ENCODE results near the gene KRT6A. TPM values are rescaled to one million over a fixed set of nuclear protein-coding genes. Genes with fewer than 3 reads are reported as not detected.
A peak's percentile ranks its signal among the peaks of the same experiment; 100 is the strongest.

Gene KRT6A
- total RNA-seq, 2 donors from 2014 or later = not detected

GRCh38 chr12:52521175-52521567, 28.1 kb upstream of the KRT6A start:
- TF ChIP-seq CTCF (IDR thresholded peaks at IDR 0.05) = no peak
- Histone ChIP-seq H3K27ac (no peak overlapping the region), H3K4me3 (no peak overlapping the region), H3K9me3 (no peaks in the 10 kb centered on the region), H3K4me1 (no peaks in the 10 kb centered on the region), H3K36me3 (no peaks in the 10 kb centered on the region), H3K27me3 (no peaks in the 10 kb centered on the region), H3K9ac (ENCODE audit: low read depth in 2 of 2, low read length in 2 of 2) (no peak overlapping the region)
- intact Hi-C loops (cut with DNase I) = no loop called here
- peak; percentile 9 for DNase-seq

GRCh38 chr12:52519826-52520662, 27.0 kb upstream of the KRT6A start, which contains the start of gene KRT5:
Gene KRT5 (minus strand): TSS chr12:52520394. CDS start chr12:52520296, 98 bp downstream.
- intact Hi-C loops (cut with DNase I) = no loop called here
- no peaks in the 10 kb centered on the region for H3K9me3 ChIP-seq
- H3K4me1 ChIP-seq = no peaks in the 10 kb centered on the region
- no peaks in the 10 kb centered on the region for H3K27me3 ChIP-seq
- no peak within 1 kb of the TSS for H3K4me3 ChIP-seq
- H3K27ac ChIP-seq = no peak within 1 kb of the TSS
- peak; percentile 11 for DNase-seq
- no peaks in the 10 kb centered on the region for H3K36me3 ChIP-seq
- no peak for TF ChIP-seq CTCF (IDR thresholded peaks at IDR 0.05)
- H3K9ac ChIP-seq (ENCODE audit: low read depth in 2 of 2, low read length in 2 of 2) = no peak within 1 kb of the TSS

GRCh38 chr12:52519387-52519703, 26.3 kb upstream of the KRT6A start:
- Histone ChIP-seq H3K9ac (ENCODE audit: low read depth in 2 of 2, low read length in 2 of 2) (no peak overlapping the region), H3K27ac (no peak overlapping the region), H3K36me3 (no peaks in the 10 kb centered on the region), H3K4me1 (no peaks in the 10 kb centered on the region), H3K9me3 (no peaks in the 10 kb centered on the region), H3K27me3 (no peaks in the 10 kb centered on the region), H3K4me3 (no peak overlapping the region)
- no peak for TF ChIP-seq CTCF (IDR thresholded peaks at IDR 0.05)
- intact Hi-C loops (cut with DNase I) = no loop called here
- DNase-seq = no peak

- H3K36me3 ChIP-seq = no peaks in the 10 kb centered on the region
- no peaks in the 10 kb centered on the region for H3K4me1 ChIP-seq
- H3K27me3 ChIP-seq = no peaks in the 10 kb centered on the region
- no peak for TF ChIP-seq CTCF (IDR thresholded peaks at IDR 0.05)
- no peak overlapping the region for H3K27ac ChIP-seq
- intact Hi-C loops (cut with DNase I) = no loop called here
- peak; percentile 1 for DNase-seq
- no peak overlapping the region for H3K4me3 ChIP-seq
- H3K9ac ChIP-seq (ENCODE audit: low read depth in 2 of 2, low read length in 2 of 2) = no peak overlapping the region
- no peaks in the 10 kb centered on the region for H3K9me3 ChIP-seq
Observed at GRCh38 chr12:52518574-52519386, 25.7 kb upstream of the KRT6A start.

- intact Hi-C loops (cut with DNase I) = no loop called here
Observed at GRCh38 chr12:52517888-52518287, 24.8 kb upstream of the KRT6A start.

More at GRCh38 chr12:52517888-52518287, 24.8 kb upstream of the KRT6A start:
- H3K27me3 ChIP-seq = no peaks in the 10 kb centered on the region
- H3K36me3 ChIP-seq = no peaks in the 10 kb centered on the region
- DNase-seq = peak; percentile 6
- no peaks in the 10 kb centered on the region for H3K4me1 ChIP-seq
- H3K4me3 ChIP-seq = no peak overlapping the region
- no peak for TF ChIP-seq CTCF (IDR thresholded peaks at IDR 0.05)
- H3K9ac ChIP-seq (ENCODE audit: low read depth in 2 of 2, low read length in 2 of 2) = no peak overlapping the region
- H3K27ac ChIP-seq = no peak overlapping the region
- no peaks in the 10 kb centered on the region for H3K9me3 ChIP-seq

Measured in colonic mucosa (tissue), 4 donors.